ENCODE data around the gene SH3BP5L. TPM values are rescaled to one million over a fixed set of nuclear protein-coding genes. Genes with fewer than 3 reads are reported as not detected.
A peak's percentile ranks its signal among the peaks of the same experiment; 100 is the strongest.

Gene SH3BP5L
- total and polyA plus RNA-seq, 2 of the 8 experiments (the other 6 are each of a cell fraction or from before 2014, with no cell fraction given): 20.2 to 28.4 TPM

- H3K27ac ChIP-seq (ENCODE audit: low read depth, low read length): peak overlapping the region; percentile 31; the same call in 1 of the 2 replicates
- ChIA-PET CTCF (ENCODE audit: partially characterized antibody) (interaction anchor here (1.1 to 2.6 kb wide), 8 partner anchors 10 to 87 kb away, joined by 5 to 12 read pairs (median 7); partner anchors contain the start of genes SH3BP5L and ZNF692), POLR2A (ENCODE audit: partially characterized antibody) (interaction anchor here (0.6 to 7.3 kb wide), 13 partner anchors 11 to 1897 kb away, joined by 3 to 69 read pairs (median 4); partner anchors contain the start of genes PGBD2, SH3BP5L and ZNF692)
- TF ChIP-seq SP2 (IDR thresholded peaks at IDR 0.05; ENCODE audit: low read length) (no peak), GTF2F1 (IDR thresholded peaks at IDR 0.05; ENCODE audit: borderline replicate concordance, low read depth, low read length) (no peak), HDAC6 (IDR thresholded peaks at IDR 0.05; ENCODE audit: low read depth, low read length) (no peak), PHF8 (conservative IDR thresholded peaks at IDR 0.05; ENCODE audit: low read depth, low read length) (no peak), HDAC2 (IDR thresholded peaks at IDR 0.05; ENCODE audit: borderline replicate concordance in 1 of 2, low read depth in 2 of 2, low read length in 2 of 2) (no peak), SP1 (IDR thresholded peaks at IDR 0.05; ENCODE audit: low read depth, low read length) (no peak), JUND (IDR thresholded peaks at IDR 0.05; ENCODE audit: low read length) (no peak), KDM1A (IDR thresholded peaks at IDR 0.05; ENCODE audit: borderline replicate concordance, low read length) (no peak), CREB1 (IDR thresholded peaks at IDR 0.05) (no peak), GABPA (IDR thresholded peaks at IDR 0.05; ENCODE audit: borderline replicate concordance, insufficient read depth, low read length) (no peak), ASH2L (IDR thresholded peaks at IDR 0.05; ENCODE audit: low read length) (no peak), CBX5 (IDR thresholded peaks at IDR 0.05; ENCODE audit: low read depth, low read length) (no peak)
These were observed 11.5 kb upstream of the SH3BP5L start for GRCh38 chr1:248837045-248837780.

More at GRCh38 chr1:248837045-248837780, 11.5 kb upstream of the SH3BP5L start:
- Histone ChIP-seq H4K91ac (replicated peaks; ENCODE audit: insufficient read length, low read length) (peak overlapping the region; percentile 22), H2AFZ (ENCODE audit: low read length) (peak overlapping the region; percentile 60; the same call in 1 of the 2 replicates), H3K18ac (ENCODE audit: extremely low read depth, low read length) (no peak overlapping the region), H3K9me3 (ENCODE audit: insufficient read depth in 2 of 2, low read depth in 1 of 2, low read length in 1 of 2) (no peaks in the 10 kb centered on the region), H2BK12ac (ENCODE audit: low read depth, low read length) (no peak overlapping the region), H3K79me1 (ENCODE audit: low read depth, low read length) (peaks cover 2% of the 10 kb centered on the region; the same call in 1 of the 2 replicates), H2BK20ac (ENCODE audit: low read length) (no peak overlapping the region), H3K14ac (ENCODE audit: insufficient read length) (no peak overlapping the region), H3K56ac (replicated peaks; ENCODE audit: insufficient read length, low read depth, low read length) (peak overlapping the region; percentile 46), H3K23me2 (ENCODE audit: low read depth, low read length) (peaks cover 9% of the 10 kb centered on the region; the same call in 1 of the 2 replicates), H4K20me1 (replicated peaks in 1 of 2; ENCODE audit: control insufficient read depth in 1 of 2, insufficient read depth in 2 of 2, low read length in 2 of 2) (peaks cover 2% of the 10 kb centered on the region in 2 experiments), H2BK5ac (ENCODE audit: low read depth, low read length) (no peak overlapping the region), H2BK120ac (replicated peaks; ENCODE audit: low read depth, low read length) (no peak overlapping the region), H3K23ac (ENCODE audit: insufficient read length) (peak overlapping the region; percentile 59), H2BK15ac (ENCODE audit: low read length) (no peak overlapping the region), H3K4me2 (ENCODE audit: insufficient read depth in 1 of 2, low read depth in 2 of 2, low read length in 2 of 2) (peak overlapping the region; percentile 78), H3K79me2 (ENCODE audit: control insufficient read depth in 1 of 2, insufficient read depth in 2 of 2, low read length in 2 of 2) (peaks cover 0 to 15% of the 10 kb centered on the region in 2 experiments; a peak in 2 of 4 replicates), H3K4me3 (ENCODE audit: extremely low read depth in 1 of 4, insufficient read depth in 2 of 4, low read depth in 3 of 4, low read length in 4 of 4) (peak overlapping the region; percentile 40 to 81 (median 56)), H3K4ac (replicated peaks; ENCODE audit: insufficient read length, low read depth, low read length) (no peak overlapping the region), H3K9ac (replicated peaks in 1 of 4; ENCODE audit: extremely low read depth in 1 of 4, low read depth in 3 of 4, low read length in 3 of 4) (peak overlapping the region; percentile 54 to 79 (median 57); a peak in 6 of 7 replicates), H4K8ac (ENCODE audit: extremely low read depth, insufficient read depth, low read length) (peak overlapping the region; percentile 78), H3K4me1 (replicated peaks in 1 of 4; ENCODE audit: control insufficient read depth in 3 of 4, insufficient read depth in 4 of 4, low read length in 3 of 4) (peaks cover 0 to 5% (median 2%) of the 10 kb centered on the region in 4 experiments; a peak in 3 of 7 replicates), H2AK5ac (ENCODE audit: low read depth, low read length) (no peak overlapping the region), H4K5ac (ENCODE audit: insufficient read length, low read depth, low read length) (peak overlapping the region; percentile 12), H3K27me3 (replicated peaks in 1 of 4; ENCODE audit: control insufficient read depth in 3 of 4, extremely low read depth in 1 of 4, insufficient read depth in 3 of 4, low read length in 3 of 4) (peaks cover 0 to 2% (median 0%) of the 10 kb centered on the region in 4 experiments; a peak in 1 of 7 replicates), H3K36me3 (ENCODE audit: control insufficient read depth in 2 of 4, insufficient read depth in 4 of 4, low read length in 3 of 4) (no peaks in the 10 kb centered on the region)
- no peak for DNase-seq (ENCODE audit: low read depth in 1 of 2, low spot score in 2 of 2)
- FAIRE-seq: no peak
- 62% methylated on average over 11 of the region's 11 CpGs; no CpG with 5 or more reads in 1 of the 2 experiments for WGBS, 2 experiments (ENCODE audit: extremely low coverage in 1 of 2, insufficient coverage in 1 of 2, insufficient read length in 1 of 2, insufficient replicate concordance in 2 of 2, low coverage in 1 of 2, low lambda C conversion rate in 2 of 2, missing lambda C conversion rate in 1 of 2)

Data from H1 (cell line).